ENCODE results near the gene NHERF1.

Gene NHERF1

DNA sequence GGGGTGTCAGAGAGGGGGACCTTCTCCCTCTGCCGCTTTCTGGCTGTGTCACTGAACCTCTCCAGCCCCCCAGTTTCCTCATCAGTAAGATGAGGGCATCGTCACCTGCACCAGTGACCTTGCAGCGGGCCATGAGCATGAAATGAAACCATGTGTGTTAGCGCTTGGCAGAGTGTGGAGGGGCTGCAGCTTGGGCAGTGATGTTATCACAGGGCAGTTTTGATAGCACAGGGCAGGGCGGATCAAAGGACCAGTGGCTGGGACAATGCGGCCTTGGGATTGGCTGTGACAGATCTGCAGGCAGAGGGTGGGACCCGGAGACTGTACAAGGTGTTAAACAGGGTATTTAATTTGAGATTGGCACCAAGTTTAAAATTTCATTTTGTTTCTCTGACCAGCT, 66.6 kb downstream of the NHERF1 start:
- DNase-seq = no peak

DNA sequence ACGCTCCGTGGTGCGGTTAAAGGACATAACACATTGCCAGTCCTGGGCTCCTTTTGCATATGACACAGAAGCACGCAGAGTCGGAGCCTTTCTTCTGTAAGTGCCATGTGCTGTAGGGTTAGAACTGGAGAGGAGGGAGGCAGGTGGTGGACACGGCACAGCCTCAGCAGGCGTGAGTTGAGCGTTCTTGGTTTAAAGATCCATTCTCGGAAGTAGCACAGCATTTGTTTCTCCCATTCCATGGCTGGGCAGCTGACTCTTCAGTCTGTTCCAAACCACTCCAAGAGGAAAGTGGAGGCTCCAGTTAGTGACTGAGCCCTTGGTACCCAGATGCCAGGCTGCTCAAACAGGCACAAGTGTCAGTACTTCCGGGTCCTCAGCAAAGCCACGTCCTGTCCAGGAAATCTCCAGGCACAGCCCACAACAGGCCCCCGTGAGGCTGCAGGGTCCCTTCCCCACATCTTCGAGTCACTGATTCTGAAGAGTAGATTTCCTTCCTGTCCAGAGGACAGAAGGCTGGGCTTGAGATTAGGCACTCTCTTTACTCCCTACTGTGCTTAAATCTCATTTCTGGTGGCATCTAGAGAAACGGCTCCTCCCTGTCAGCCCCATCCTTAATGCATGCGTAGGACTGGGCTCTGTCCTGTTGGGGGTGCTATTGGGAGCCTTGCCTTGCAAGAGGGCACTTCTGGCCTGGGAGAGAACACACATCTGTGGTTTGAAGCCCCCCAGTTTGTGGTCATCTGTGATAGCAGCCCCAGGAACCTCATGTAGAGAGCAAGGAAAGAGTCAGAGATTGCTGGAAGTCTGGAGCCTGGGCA, 67.3 kb downstream of the NHERF1 start:
- DNase-seq = no peak

DNA sequence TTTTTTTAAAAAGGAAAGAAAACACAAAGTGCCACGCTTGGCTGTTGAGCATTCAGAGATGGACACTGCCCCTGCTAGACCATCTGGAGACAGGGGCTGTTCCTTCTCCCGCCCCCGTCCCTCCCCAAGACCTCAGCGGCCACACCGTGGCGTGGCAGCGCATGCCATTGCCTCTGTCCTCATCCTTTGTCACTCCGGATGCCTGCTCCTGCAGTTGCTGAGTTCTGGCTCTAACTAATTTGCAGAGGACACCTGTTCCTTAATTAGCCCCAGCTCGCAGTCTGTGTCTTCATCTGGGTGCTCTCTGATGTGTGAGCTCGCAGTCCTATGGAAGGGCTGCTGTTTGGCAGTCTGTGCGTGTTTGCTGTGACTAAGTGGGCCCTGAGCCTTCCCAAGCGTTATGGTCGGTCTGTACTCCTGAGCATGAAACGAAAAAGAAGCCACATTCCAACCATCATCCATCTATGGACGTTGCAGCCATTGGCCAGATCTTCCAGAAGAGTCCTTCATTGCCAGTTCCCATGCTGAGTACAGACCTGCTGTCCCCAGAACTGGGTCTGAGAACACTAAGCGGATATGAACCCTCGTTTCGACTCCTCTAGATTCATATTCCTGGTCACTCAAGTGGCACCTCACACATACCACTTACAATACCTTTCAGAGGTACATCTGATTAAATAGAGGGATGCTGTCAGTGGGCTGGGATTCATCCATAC, 68.6 kb downstream of the NHERF1 start:
- no peak for DNase-seq

DNA sequence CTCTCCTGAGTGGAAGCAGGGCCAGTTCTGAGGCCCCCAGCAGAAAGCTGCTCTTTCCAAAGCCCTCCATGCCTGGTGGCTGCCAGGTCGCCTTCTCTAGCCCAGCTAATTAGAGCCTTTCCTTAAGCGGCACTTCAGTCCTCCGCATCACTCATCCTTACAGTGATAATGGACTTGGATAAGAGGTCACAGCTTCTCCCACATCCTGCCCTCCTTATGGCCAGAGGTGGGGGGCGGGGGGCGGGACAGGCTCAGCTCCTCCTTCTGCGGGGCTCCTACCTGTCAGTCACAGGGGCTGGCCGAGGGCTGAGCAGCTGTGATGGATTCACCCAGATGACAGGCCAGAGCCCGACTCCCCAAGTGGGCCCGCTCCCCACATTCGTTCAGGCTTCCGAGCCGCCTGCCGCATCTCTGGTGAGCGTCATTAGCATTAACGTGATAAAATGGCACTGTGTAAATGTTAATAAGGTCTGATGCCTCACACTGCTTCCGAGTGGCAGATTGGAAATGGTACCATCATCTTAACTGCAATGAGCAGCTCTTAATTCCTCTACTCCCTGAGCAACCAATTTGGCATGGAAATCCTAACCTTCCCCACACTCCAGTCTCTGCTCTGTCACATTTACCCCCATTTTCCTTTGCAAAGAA, 70.0 kb downstream of the NHERF1 start:
- DNase-seq = no peak
